Stimulated activated CD8-positive, alpha-beta memory T cell treated with anti-CD3 and anti-CD28 coated beads, Interleukin-15, amount 100 ng/mL, for 24 hours (primary cell): ENCODE data around the gene CASTOR1.

Experiments used
- DNase-seq: peaks from one replicate; pipeline ENCODE4 v3.0.0-alpha.2; 2020; ENCODE audit warnings: low read depth

Gene CASTOR1

DNA sequence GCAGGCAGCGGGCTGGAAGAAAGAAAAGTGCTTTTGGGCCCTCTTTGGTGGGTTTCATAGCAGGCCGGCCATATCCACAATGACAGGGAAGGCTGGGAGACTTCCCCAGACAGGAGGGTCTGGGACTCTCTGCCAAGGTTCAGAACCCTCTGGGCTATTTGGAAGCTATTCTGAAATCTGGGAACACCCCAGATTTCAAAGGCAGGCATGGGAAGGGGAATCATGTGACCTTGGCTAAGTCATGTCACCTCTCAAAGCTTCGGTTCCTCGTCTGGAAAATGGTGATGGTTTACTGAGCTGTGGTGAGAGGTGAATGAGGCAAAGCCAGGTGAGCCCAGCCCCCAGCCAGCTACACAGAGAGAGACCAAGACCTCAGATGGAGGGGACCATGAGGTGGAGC, 4.6 kb downstream of the CASTOR1 start:
- no peak for DNase-seq

DNA sequence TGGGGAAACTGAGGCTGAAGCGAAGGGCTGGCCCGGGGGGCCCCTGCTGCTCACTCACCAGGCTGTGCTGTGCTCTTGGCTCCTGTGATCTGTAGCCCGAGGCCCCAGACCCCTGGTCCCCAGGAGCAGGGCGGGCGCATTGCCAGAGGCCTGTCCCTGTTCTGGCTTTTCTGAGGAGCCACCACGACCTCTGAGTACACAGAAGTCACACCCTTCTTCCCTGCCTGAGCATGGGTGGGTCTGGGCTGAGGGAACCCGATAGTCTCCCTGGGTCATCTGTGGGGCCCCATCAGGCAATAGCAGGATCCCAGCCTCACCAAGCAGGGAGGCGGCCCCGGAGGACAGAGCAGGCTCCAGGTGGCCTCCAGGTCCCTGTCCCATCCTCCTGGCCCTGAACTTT, 5.1 kb downstream of the CASTOR1 start:
- DNase-seq = no peak

DNA sequence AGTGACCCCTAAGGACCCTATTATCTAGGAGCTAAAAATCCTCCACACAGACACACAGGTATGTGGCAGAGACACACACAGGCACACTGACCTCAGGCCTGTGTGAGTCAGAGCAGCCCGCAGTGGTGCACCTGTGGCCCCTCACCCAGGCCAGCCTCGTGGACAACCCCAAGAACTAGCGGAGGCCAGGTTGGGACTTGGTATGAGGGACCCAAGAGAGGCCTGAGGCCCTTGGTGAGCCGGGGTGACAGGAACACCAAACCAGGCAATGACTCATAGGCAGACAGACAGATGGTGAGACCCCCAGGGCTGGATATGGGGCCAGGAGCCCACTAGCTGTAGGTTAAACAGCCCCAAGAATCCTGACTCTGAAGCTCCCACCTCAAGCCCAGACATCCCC, 6.0 kb downstream of the CASTOR1 start:
- no peak for DNase-seq

DNA sequence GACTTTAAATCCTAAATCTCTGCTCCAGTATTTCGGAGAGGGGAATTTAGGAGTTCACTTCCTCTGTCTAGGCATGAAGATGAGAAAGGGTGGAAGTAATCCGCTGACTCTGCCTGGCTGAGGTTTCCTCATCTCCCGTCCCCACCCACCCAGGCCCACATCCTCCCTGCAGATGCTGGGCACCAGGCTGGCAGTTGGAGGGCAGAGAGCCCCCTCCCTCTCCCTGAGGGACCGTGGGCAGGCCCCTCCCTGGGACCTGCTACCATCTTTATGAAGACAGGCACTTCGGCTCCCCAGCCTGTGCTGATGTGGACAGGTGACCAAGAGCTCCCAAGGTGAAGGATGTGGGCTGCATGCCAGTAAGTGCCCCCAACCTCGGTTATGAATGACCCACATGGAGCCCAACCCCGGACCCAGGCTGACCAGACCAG, 6.7 kb downstream of the CASTOR1 start:
- no peak for DNase-seq

DNA sequence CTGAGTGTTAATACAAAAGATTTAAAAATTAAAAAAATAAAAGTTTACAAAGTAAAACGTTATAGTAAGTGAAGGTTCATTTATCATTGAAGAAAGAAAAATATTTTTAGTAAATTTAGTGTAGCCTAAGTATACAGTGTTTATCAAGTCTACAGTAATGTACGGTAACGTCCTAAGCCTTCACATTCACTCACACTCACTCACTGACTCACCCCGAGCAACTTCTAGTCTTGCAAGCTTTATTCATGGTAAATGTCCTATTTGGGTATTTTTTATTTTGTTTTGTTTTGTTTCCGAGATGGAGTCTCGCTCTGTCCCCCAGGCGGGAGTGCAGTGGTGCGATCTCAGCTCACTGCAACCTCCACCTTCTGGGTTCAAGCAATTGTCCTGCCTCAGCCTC, 8.8 kb downstream of the CASTOR1 start:
- DNase-seq = no peak

DNA sequence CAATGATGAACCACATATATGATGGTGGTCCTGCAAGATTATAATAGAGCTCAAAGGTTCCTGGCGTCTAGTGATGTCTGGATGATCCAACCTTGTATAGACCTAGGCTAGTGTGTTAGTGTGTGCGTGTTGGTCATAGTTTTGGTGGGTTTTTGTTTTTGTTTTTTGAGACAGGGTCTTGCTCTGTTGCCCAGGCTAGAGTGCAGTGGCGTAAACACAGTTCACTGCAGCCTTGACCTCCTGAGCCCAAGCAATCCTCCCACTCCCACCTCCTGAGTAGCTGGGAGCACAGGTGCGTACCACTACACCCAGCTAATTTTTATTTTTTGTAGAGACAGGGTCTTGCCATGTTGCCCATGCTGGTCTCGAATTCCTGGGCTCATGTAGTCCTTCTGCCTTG, 9.4 kb downstream of the CASTOR1 start:
- no peak for DNase-seq

DNA sequence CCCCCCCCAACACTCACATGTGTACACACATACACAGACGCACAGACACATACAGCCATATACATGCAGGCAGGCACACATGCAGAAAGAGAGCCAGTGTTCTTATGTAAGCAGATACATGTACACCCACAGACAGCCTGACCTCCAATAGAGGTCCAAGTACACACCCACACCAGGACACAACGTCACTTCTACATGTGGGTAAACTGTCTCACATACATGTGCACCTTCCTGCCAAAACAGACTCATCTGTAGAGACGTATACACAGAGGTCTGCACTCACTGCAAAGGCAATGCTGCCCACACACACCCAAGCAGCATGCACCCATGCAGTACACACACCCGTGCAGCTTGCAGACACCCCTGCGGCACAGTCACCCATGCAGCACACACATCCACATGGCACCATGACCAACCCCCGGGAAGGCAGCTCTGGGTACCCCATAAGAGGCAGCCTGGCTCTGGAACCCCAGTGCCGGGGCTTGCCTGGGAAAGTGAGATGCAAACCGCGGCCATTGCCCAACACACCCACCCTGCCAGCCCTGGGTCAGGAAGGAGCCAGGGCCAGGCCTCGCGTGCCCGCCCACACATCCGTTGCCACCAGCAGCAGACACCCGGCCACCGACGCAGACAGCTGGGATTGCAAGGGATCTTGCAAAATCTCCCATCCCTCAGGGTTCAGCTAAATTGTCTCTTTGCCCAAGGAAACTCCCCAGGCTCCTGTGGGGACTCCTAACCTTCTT, 10.1 kb downstream of the CASTOR1 start:
- DNase-seq = no peak

DNA sequence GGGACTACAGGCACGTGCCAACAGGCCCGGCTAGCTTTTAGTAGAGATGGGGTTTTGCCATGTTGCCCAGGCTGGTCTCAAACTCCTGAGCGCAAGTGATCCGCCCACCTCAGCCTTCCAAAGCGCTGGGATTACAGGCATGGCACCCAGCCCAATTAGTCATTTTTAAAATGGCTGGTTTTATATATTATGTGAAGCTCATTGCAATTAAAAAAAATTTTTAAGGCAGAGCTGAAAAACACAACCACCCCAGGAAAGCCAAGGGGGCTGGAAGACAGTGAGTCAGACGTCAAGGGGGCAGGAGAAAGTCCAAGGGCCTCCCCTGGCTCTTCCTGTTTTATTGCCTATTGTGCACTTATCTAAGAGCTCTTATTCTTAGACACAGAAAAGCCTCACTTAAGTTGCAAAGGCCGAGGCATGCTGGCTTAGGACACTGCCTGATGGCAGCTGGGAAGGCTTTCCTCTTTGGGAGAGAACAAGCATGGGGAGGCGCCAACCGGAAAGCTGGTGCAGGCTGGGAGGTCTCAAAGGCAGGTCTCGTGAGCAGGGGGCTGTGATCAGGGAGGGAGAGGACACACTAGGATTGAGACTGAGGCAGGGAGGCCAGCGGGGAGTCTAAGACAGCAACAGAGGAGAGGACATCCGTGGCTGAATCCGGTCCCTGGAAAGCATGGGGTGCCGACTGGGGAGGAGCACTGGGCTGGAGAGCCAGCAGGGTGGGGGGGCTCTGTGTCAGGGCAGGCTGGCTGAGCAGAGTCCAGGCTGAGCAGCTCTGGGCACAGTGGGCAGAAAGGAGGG, 11.6 kb downstream of the CASTOR1 start:
- no peak for DNase-seq

DNA sequence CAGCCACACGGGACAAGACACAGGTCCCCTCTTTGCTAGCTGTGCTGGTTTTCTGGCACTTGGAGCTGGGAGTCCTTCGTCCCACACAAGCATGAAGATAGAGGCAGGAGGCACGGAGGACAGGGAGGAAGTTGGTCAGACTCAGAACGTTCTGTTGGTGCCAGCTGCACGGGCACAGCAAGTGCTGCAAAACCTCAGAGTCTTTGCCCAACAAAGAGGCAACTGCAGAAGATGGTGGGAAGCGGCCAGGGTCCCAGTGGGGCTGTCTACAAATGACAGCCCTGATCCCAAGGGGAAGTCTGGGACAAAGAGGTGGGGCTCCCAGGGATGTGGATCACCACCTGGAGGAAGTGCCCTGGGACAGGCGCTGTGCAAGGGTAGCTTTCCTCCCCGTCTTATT, 13.3 kb downstream of the CASTOR1 start:
- DNase-seq = no peak

DNA sequence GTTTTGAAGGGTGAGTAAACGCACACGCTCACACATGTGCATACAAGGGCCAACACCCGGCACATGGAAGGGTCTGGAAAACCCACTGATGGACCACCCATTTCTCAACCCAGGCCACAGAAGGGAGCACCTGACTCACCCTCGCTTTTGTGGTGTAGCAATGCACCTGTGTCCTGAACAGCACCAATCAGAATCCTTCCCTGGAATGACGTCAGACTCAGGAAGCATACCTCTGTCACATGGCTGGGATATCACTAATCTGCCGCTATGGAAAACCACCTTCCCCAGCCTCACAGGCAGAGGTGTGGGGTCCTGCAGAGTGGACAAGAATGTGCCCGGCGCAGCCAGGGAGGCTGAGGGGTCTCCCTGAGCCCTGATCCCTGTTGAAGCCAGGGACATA, 13.7 kb downstream of the CASTOR1 start:
- DNase-seq = no peak

DNA sequence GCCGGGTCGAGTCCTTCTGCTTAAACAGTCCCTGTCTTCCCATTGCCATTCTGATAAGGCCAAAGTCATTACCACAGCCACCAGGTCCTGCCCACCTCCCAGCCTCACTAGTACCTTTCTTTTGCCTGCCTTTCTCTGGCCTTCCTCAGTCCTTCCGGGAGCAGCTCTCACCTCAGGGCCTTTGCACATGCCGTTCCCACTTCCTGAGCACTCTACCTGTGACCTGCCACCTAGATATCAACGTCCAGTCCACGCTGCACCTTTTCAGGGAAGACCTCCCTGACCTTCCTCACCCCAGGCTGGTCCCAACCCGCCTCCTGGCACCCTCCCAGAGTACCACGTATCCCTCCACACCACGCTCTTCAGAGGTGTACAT, 14.9 kb downstream of the CASTOR1 start:
- no peak for DNase-seq

DNA sequence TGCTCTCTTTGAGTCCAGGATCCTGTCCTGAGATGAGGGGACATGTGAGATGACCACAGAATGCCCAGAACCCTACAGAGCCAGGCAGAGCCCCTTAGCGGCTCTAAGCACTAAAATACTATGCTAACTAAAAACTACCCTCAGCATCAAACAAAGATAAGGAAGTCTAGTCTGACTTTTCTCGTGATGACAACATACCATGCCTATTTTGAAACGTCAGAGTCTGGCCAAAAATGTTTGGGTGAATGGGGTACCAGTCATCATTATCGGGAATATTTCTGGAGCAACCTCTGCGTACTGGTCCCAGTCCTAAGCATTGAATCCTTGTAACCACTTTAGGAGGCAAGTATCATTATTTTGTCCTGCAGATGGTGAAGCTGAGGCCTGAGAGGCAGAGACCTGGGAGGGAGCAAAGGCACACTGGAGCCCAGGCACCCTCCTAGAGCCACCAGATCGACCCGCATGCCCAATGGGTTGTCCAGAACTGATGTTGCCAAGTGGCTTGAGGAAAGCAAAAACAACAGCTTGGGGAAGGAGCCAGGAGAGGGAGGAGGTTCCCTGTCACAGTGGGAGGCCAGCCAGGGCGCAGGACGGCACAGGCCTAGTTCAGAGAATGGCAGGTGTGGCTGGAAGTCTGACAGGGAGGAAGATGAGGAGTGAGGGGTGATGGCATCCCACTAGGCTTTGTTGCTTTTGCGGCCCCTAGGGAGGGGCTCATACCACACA, 15.4 kb downstream of the CASTOR1 start:
- DNase-seq = no peak

DNA sequence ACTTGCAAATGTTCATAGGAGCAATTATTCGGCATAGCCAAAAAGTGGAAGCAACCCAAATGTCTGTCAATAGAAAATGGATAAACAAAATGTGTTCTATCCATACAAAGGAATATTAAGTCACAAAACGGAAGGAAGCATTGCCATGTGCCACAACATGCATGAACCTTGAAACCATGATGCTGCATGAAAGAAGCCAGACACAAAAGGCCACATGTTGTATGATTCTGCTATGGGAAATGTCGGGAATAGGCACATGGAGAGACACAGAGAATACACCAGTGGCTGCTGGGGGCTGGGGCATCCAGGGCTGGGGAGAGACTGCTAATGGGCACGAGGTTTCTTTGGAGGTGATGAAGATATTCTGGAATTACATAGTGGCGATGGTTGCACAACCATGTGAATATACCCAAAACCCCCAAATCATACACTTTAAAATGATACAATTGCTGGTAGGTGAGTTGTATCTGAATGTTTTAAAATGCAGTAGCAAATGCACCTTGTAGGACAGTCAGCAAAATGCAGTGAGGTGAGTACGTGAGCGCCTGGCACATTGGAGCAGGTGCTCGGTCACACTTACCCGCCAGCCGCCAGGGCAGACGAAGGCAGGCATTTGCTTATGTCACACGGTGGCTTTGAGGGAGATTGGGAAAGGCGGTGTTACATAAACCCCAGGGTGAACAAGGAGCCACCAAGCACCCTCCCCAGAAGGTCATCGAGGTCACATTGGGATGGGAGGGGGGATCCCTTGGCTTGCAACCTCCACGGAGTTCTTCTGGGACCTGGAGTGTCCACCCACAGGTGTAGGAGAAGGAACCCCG, 16.3 kb downstream of the CASTOR1 start:
- DNase-seq = no peak

DNA sequence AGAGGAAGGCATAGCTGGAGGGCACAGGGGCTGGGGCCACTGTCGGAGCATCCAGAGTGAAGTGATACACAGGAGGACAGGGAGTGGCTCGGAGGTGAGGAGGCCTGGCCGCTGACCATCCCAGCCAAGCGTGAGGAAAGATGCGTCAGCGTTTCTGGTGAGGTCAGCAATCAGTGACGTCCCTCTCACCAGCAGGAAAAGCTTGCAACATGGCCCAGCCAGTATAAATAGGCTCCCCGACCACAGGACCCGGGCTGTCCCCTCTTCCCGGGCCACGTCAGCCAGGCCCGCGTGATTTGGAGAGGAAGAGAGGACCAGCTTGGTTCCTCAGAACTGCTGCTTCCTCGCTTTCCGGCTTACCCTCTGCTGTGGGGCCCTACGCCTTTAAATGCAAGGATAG, 18.5 kb downstream of the CASTOR1 start:
- no peak for DNase-seq

DNA sequence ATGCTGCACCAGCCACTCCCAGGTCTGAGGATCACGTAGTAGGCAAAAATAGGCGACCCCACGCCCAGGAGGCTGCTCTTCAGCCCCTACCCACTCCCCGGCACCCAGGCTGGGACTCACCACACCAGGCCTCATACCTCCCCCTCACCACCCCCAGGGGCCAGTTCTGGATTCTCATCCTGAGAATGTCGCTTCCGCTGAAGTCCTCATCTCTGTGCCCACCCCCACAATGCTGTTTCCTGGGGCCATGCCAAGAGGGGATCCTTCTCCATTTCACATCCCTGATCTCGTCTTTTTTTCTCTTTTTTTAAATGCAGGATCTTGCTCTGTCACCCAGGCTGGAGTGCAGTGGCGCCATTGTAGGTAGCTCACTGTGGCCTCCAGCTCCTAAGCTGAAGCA, 21.0 kb downstream of the CASTOR1 start:
- no peak for DNase-seq

DNA sequence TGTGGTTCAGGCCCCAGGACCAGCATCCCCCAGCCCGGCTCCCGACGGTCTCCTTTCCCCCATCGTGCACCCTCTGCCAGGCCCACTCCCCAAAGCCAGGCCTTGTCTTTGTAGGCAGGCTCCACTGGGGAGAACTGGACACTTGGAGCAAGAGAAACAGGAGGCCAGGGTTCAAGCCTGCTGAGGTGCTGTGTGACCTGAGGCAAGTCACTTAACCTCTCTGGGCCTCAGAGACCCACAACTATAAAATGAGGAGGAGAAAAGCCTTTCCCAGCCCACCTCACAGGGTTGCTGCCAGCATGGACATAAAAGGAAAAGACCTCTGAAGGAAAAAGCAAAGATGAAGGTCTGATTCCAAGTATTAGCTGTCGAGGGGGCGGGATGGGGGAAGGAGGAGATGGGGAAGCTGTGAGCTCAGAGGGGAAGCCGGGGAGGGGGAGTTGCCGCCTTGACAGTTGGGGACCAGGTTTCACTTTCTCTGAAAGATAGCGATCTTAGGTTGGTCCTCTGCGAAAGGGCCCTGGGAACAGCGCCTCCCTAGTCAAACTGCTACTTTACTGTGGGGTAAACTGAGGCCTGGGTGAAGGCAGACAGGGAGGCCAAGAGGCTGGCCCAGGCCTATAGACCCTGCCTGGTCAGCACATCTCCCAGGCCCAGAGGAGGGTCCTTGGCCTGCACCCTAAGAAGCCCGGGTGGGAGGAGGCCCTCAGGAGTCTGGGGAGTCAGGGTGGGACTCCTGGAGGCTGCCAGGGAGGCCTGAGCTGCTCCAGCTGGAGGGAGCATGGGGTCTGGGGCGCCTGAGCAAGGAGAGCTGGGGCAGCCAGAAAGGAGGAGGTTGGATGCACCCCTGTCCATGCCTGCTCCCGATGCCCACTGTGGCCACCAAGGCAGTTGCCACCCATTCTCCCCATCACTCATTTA, 21.7 kb downstream of the CASTOR1 start:
- DNase-seq = no peak

DNA sequence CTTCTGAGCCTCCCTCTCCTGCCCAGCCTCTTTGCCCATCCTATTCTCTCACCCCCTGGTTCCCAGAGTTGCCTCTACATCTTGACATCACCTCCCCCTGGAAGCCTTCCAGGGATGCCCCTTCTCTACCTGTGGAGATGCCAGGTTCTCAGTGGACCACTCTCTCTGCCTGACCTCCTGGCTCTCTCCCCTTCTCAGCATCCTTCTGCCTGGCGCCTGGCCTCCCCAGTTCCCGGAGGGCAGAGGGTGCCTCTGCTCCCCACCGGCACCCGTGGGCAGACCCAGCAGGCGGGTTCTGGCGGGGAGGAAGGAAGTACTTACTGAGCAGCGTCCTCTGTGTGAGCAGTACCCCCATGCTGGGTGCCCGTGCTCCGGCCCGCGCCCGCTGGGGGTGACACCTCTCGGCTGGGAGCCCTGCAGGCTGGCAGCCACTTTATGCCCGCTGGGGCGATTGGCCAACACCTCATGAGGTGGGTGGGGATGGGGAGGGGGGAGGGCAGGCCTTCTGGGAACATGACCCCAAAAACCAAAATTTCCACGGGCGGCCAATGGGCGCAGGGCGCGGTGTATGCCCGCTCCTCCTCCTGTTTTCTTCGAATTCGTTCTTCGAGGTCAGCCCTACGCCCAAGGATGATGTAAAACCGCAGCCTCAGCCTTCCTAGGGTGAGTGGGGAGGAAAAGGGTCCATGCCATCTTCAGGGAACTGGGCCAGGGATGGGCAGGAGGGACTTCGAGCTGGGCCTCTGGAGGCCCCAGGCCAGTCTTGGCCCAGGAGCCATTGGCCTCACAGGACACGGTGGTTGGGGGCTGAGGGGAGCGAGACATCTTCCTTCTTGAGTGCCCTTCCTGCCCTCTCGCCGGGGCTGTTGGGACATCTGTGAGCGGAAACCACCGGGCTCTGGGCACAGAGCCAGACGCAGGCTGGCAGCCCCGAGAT, 22.6 kb downstream of the CASTOR1 start, which contains the start of gene OSM:
OSM (minus strand) TSS at position 407 of the 937 bp plus-strand sequence; CDS start at position 355, 52 bp downstream.
- DNase-seq = peak; percentile 47

DNA sequence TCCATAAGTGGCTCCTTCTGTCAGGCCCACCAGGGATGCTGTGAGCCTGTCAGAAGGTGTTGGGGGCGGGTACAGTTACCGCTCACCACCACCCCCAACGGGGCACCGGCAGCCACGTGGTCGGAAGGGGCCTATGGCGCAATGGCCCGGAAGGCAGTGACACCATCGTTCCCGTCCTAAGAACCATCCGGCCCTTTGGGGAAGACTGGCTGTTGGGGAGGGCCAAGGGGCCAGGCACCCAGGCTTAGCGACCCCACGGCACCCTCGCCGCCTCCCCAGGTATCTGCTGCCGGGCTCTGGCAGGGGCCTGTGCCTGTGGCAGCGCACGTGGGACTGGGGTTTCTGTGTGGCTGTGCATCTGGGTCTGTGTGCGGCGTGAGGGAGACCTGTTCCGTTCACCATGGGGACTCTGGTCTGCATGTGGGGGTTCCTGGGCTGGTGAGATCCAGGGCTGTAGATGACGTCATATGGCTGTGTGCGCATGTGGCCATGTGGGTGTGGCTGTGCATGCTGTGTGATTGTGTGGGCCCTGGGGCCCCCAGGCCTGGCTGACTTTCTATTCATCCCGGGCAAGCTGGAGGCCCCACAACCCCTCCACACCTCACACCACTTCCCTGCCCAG, 23.4 kb downstream of the CASTOR1 start:
- DNase-seq = peak; percentile 59

DNA sequence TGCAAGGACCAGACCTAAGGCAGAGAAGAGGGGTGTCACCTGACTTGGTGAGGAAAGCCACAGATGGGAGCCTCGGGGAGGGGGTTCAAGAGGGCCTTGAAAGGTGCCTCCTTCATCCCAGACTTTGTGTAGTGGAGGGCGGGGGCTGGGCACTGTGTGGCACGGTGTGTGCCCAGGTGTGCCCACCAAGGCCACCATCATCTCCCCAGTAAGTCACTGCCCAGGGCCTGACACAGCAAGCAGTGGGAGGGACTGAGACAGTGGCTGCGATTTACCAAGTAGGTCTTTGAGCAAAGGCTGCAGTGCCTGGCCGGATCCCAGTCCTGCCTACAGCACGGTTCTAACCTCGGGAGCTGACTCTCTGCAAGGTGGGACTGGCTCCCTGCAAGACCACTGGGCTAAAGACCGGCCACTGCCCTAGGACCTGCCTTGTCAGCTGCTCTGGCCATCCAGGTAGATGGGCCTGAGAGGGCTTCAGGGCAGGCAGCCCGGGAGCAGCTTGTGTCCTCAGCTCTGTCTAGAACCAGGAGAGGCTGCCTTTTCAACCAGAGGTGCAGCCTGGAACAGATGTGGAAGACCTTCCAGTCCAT, 24.1 kb downstream of the CASTOR1 start:
- DNase-seq = no peak
